ENCODE results near the gene TSFM. TPM values are rescaled to one million over a fixed set of nuclear protein-coding genes. Genes with fewer than 3 reads are reported as not detected.

Gene TSFM
- total and polyA plus RNA-seq, 7 donors, result 31.5 to 74.3 (median 52.1) TPM

DNA sequence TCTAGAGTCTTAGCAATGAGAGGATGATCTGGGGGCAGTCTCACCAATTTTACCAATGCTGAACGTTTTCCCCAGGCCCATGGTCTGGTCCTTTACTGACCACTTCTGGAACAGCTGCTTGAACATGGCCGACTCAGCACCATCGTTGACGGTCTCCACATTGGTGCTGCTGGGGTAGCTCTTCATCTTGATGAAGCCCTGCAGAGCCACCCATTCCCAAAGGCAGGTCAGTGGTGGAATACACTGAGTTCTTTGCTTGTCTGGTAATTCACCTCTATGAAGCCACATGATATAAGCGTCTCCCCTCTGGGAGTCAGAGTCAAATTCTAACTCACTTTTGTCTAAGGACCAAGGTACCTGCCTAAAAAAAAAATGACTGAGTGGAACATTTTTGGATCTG is 25.8 kb downstream of the TSFM start:
- Histone ChIP-seq H3K27me3 (ENCODE audit: insufficient read depth in 3 of 3, low read length in 2 of 3) (no peaks in the 10 kb centered on the region), H3K4me1 (no peaks in the 10 kb centered on the region), H3K27ac (no peak overlapping the region), H3K4me3 (no peak overlapping the region), H3K36me3 (ENCODE audit: insufficient read depth in 1 of 2, low read depth in 1 of 2) (peaks cover 0 to 99% of the 10 kb centered on the region in 2 donors), H3K9me3 (no peaks in the 10 kb centered on the region)
- 81 to 86% (median 84%) methylated on average over 5 of the region's 5 CpGs for WGBS, 3 donors
- DNase-seq, result no peak
- TF ChIP-seq, protein P1, sequence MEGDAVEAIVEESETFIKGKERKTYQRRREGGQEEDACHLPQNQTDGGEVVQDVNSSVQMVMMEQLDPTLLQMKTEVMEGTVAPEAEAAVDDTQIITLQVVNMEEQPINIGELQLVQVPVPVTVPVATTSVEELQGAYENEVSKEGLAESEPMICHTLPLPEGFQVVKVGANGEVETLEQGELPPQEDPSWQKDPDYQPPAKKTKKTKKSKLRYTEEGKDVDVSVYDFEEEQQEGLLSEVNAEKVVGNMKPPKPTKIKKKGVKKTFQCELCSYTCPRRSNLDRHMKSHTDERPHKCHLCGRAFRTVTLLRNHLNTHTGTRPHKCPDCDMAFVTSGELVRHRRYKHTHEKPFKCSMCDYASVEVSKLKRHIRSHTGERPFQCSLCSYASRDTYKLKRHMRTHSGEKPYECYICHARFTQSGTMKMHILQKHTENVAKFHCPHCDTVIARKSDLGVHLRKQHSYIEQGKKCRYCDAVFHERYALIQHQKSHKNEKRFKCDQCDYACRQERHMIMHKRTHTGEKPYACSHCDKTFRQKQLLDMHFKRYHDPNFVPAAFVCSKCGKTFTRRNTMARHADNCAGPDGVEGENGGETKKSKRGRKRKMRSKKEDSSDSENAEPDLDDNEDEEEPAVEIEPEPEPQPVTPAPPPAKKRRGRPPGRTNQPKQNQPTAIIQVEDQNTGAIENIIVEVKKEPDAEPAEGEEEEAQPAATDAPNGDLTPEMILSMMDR (IDR thresholded peaks at IDR 0.05), result no peak
- intact Hi-C loops (cut with DNase I), result no loop called here
- no peak for ATAC-seq

DNA sequence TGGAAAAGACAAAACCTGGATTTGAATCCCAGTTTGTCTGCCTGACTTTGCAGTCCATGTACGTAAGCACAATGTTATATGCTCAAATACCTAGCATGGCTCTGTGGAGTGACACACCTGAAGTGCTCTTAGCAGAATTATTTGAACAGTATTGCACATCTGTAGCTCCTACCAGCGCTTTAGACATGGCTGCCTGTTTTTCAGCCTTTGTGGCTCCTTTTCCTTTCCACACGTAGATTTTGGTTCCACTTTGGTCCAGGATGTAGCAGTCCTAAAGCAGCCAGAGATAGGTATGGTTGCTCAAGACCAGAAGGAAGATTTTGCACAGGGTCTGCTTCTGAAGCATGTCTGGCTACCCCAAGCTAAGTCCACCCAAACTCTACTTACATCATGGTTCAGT is 26.8 kb downstream of the TSFM start:
- no peak overlapping the region for H3K27ac ChIP-seq
- DNase-seq (no peak), ATAC-seq (no peak)
- no peaks in the 10 kb centered on the region for H3K27me3 ChIP-seq (ENCODE audit: insufficient read depth in 3 of 3, low read length in 2 of 3)
- TF ChIP-seq, protein P1 (IDR thresholded peaks at IDR 0.05), result no peak
- no peaks in the 10 kb centered on the region for H3K9me3 ChIP-seq
- WGBS, 3 donors, result 91 to 96% (median 92%) methylated on average over 3 of the region's 3 CpGs
- H3K4me3 ChIP-seq, result no peak overlapping the region
- peaks cover 0 to 93% of the 10 kb centered on the region in 2 donors for H3K36me3 ChIP-seq (ENCODE audit: insufficient read depth in 1 of 2, low read depth in 1 of 2)
- intact Hi-C loops (cut with DNase I), result no loop called here
- peaks cover under 1% of the 10 kb centered on the region for H3K4me1 ChIP-seq

DNA sequence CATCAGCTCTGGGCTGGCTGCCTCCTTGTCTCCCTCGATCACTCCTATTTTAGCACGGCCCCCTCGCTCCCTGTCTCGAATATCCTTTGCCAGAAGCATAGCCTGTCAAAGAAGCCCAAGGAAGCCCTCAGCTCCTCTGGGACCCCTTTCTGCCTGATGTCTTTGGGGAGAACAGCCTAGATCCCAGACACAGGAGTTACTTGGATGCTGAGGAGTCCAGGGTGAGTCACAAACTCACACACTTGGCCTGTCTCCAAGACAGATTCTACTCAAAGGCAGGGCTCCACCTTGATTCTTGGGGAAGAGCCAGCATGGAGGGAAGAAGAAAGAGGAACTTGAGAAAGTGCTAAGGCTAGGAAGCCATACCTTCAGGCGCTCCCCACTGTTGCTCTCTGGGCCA is 27.9 kb downstream of the TSFM start:
- TF ChIP-seq, protein P1 (IDR thresholded peaks at IDR 0.05), result no peak
- intact Hi-C loops (cut with DNase I), result no loop called here
- Histone ChIP-seq H3K4me3 (no peak overlapping the region), H3K27me3 (ENCODE audit: insufficient read depth in 3 of 3, low read length in 2 of 3) (no peaks in the 10 kb centered on the region), H3K27ac (no peak overlapping the region), H3K36me3 (ENCODE audit: insufficient read depth in 1 of 2, low read depth in 1 of 2) (peaks cover 0 to 83% of the 10 kb centered on the region in 2 donors), H3K9me3 (no peaks in the 10 kb centered on the region), H3K4me1 (peaks cover 11% of the 10 kb centered on the region)
- ATAC-seq (no peak), DNase-seq (no peak)
- whole genome bisulfite sequencing, 3 donors, result 72 to 90% (median 80%) methylated on average over 5 of the region's 5 CpGs

DNA sequence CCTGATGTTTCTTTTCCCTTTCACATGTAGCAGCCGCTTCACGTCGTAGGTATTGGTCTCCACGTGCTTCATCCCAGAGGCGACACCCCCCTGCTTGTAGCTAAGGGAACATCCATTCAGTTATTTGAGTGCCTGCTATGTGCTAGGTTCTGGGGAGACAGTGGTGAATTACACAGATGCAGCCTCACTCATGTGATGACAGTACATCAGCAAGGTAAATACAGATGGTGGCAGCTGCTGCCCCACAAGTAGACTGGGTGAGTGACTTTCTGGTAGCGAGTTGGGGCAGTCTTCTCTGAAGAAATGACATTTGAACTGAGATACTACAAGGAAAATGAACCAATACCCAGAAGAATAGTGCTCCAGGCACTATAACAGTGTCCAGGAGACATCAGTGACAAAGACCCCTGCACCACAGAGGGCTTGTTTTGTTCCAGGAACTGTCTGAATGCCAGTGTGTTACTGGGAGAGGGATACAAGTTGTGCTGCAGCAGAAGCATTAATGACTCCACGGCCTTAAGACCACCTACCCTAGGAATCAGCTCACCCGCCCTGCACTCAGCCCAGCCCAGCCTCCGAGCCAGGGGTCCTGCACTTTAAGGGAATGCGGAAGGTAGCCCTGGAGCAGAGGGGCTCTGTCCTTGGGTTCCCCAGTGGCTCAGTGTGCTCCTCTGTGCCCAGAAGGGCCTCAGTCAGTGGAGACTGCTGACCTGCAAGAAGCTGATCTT is 28.6 kb downstream of the TSFM start:
- Histone ChIP-seq H3K4me3 (no peak overlapping the region), H3K9me3 (no peaks in the 10 kb centered on the region), H3K4me1 (peaks cover 12% of the 10 kb centered on the region), H3K27me3 (ENCODE audit: insufficient read depth in 3 of 3, low read length in 2 of 3) (no peaks in the 10 kb centered on the region), H3K36me3 (ENCODE audit: insufficient read depth in 1 of 2, low read depth in 1 of 2) (peaks cover 0 to 75% of the 10 kb centered on the region in 2 donors), H3K27ac (no peak overlapping the region)
- TF ChIP-seq, protein P1 (IDR thresholded peaks at IDR 0.05), result no peak
- WGBS, 3 donors, result 84 to 91% (median 89%) methylated on average over 10 of the region's 10 CpGs
- no peak for DNase-seq
- no peak for ATAC-seq
- intact Hi-C loops (cut with DNase I), result no loop called here
